Pancreas (tissue), 10 donors: ENCODE data around the gene GRHPR. TPM values are rescaled to one million over a fixed set of nuclear protein-coding genes. Genes with fewer than 3 reads are reported as not detected.

Experiments
- ATAC-seq, 4 donors: fragments of 200-7000 bp; cut with Tn5 transposase; one replicate each; pipeline versions ENCODE4 v1.8.0 to v1.9.1; 2020; ENCODE audit warnings: mild to moderate bottlenecking in 4 of 4, moderate library complexity in 4 of 4
- DNase-seq, 6 donors: peaks; one replicate each; pipeline ENCODE4 v3.0.0-alpha.2; 2020
- FAIRE-seq: peaks from 2 replicates; lab custom pipeline; 2012; peaks lifted over from hg19 to GRCh38; lab: Jason Lieb, UNC
- H3K27ac ChIP-seq, 4 donors: fragments of 200-600 bp; sonication (generic); 1 replicate in 3 of 4; 2 replicates in 1 of 4; pipeline versions ENCODE4 v1.5.0 to v1.8.0; 2020
- H3K27me3 ChIP-seq, 4 donors: fragments of 200-600 bp; one replicate each; pipeline ENCODE4 v1.8.0; 2021
- H3K36me3 ChIP-seq, 3 donors: fragments of 200-600 bp; sonication (generic) in 1 of 3; one replicate each; pipeline versions ENCODE4 v1.5.0 to v1.8.0; 2020 to 2021
- H3K4me1 ChIP-seq, 3 donors: fragments of 200-600 bp; one replicate each; pipeline ENCODE4 v1.8.0; 2021
- H3K4me3 ChIP-seq, 4 donors: fragments of 200-600 bp; sonication (generic) in 2 of 4; one replicate each; pipeline versions ENCODE4 v1.5.0 to v1.8.0; 2020 to 2021
- H3K9me3 ChIP-seq, 4 donors: fragments of 200-600 bp; one replicate each; pipeline ENCODE4 v1.8.0; 2021
- WGBS, 2 donors: extraction: QIAGEN DNeasy Blood & Tissue Kit; methylation state at CpG; one replicate each; pipeline ENCODE4 v1.1.7; 2013; 5-methylcytosine and 5-hydroxymethylcytosine counted together
- intact Hi-C, 3 donors: fragments of 100-400 bp; cut with DNase I; formaldehyde crosslinking; loops; one replicate each; pipeline versions ENCODE4 v1.11.1 to v1.14.2; 2022
- polyA plus RNA-seq, 2 donors: library from polyadenylated mRNA; stranded (reverse); fragments of 200-250 nt; gene quantifications; one replicate each; pipeline ENCODE4 v1.2.3, GENCODE V29; 2013
- total RNA-seq, 6 donors: library from RNA; stranded (reverse); fragmentation: NEBNext Ultra II Directional in 4 of 6; extraction: Animal tissue kit (Norgen Biotek cat#: 25700) in 4 of 6; gene quantifications; one replicate each; pipeline versions ENCODE4 v1.2.1 to v1.2.4, GENCODE V29; 2021 to 2023
- TF ChIP-seq, protein P1 (sequence below), 4 donors: fragments of 200-600 bp; sonication (generic) in 3 of 4; IDR thresholded peaks; one replicate each; pipeline versions ENCODE4 v1.5.0 to v1.8.0; 2021; ENCODE audit warnings: antibody characterized with exemption in 4 of 4
- donor health status: healthy with polysubstance abuse.
- donor health status: DM: no; HTN: no; CAD: no; lungs with moderate emphysema.
- donor health status: DM: no; HTN: no; CAD: no.
- donor health status: control.
- donor health status: control.
- donor health status: Bipolar disorder and iron deficiency.
- donor health status: DM: yes; HTN: yes; CAD: no.
- donor health status: DM: no; HTN: no; CAD: no.
- donor health status: DM: no; HTN: no; CAD: no.
- donor health status: DM: yes; HTN: yes; CAD: no.

GRHPR gene
- total RNA-seq (10 to 100 TPM; 36.2 to 50.2 (median 43.3) TPM), polyA plus RNA-seq (10 to 100 TPM; 30.2 to 54.3 TPM)

DNA sequence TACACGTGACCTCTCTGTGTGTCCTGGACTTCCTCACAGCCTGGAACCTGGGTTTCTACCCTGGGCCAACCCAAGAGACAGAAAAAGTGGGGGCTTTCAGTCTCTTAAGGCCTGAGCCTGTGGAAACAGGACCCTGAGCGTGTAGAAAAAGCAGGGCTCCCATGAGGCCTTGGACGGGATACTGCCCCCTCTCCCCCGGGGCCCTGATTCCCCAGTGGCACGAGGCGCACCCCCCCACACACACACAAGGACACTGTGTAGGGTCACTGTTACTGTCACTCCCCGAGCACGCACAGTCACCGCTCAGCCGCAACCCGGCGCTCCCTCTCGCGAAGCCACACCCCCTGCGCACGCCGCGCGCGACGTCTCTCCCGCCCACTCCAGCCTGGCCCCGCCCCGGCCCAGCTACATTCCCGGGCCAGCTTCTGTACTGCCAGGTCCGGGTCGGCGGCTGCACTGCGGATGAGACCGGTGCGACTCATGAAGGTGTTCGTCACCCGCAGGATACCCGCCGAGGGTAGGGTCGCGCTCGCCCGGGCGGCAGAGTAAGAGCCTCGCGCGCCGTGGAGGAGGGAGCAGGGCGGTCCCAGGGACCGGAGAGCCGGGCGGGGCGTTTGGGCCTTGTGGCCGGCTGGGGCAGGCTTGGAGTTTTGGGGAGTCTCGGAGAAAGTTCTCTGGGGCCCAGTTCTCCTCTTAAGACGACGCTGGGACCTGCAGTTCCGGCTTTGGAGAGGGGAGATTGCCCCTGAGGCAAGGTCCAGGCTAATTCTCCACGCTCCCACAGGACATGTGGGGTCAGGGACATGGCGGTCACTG is at the start of gene GRHPR:
Gene GRHPR, plus strand, starts transcription at position 408 of the 816 bp plus-strand sequence. Its CDS starts 55 bp downstream, at position 463.
- ATAC-seq, result peak; percentile 97 to 98 (median 97)
- H3K4me3 ChIP-seq, result peak within 1 kb of the TSS; percentile 76 to 93 (median 85)
- no peak for FAIRE-seq
- H3K9me3 ChIP-seq, result no peaks in the 10 kb centered on the region
- 0 to 1% methylated on average over 56 of the region's 56 CpGs for WGBS, 2 donors
- TF ChIP-seq, protein P1, sequence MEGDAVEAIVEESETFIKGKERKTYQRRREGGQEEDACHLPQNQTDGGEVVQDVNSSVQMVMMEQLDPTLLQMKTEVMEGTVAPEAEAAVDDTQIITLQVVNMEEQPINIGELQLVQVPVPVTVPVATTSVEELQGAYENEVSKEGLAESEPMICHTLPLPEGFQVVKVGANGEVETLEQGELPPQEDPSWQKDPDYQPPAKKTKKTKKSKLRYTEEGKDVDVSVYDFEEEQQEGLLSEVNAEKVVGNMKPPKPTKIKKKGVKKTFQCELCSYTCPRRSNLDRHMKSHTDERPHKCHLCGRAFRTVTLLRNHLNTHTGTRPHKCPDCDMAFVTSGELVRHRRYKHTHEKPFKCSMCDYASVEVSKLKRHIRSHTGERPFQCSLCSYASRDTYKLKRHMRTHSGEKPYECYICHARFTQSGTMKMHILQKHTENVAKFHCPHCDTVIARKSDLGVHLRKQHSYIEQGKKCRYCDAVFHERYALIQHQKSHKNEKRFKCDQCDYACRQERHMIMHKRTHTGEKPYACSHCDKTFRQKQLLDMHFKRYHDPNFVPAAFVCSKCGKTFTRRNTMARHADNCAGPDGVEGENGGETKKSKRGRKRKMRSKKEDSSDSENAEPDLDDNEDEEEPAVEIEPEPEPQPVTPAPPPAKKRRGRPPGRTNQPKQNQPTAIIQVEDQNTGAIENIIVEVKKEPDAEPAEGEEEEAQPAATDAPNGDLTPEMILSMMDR (IDR thresholded peaks at IDR 0.05), result no peak
- H3K36me3 ChIP-seq, result peaks cover 0 to 12% (median 0%) of the 10 kb centered on the region in 3 donors
- DNase-seq, result peak; percentile 90 to 96 (median 94)
- intact Hi-C loops, result no loop called here
- peak within 1 kb of the TSS; percentile 63 to 87 (median 75) for H3K27ac ChIP-seq
- H3K4me1 ChIP-seq, result peaks cover 12 to 24% (median 20%) of the 10 kb centered on the region in 3 donors
- H3K27me3 ChIP-seq, result no peaks in the 10 kb centered on the region

DNA sequence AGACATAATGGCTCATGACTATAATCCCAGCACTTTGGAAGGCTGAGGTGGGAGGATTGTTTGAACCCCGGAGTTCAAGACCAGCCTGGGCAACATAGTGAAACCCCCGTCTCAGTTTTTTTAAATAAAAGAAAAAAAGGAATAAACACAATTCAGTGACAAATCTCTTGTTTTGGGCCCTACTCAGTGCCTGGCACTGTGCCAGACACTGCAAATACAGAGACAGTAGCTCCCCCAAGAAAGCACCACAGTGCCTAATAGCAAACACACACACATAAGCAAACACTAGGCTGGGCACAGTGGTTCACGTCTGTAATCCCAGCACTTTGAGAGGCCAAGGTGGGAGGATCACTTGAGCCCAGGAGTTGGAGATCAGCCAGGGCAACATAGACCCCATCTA is 49.7 kb upstream of the GRHPR start:
- Histone ChIP-seq H3K9me3 (no peaks in the 10 kb centered on the region), H3K36me3 (no peaks in the 10 kb centered on the region), H3K27me3 (no peaks in the 10 kb centered on the region), H3K27ac (no peak overlapping the region), H3K4me3 (no peak overlapping the region), H3K4me1 (no peaks in the 10 kb centered on the region)
- TF ChIP-seq, protein P1 (IDR thresholded peaks at IDR 0.05), result no peak
- intact Hi-C loops, result loop anchor here in 1 of 3 donors (10.0 kb wide), 1 partner anchor 488 kb away; no protein-coding TSS in a partner anchor
- FAIRE-seq (no peak), ATAC-seq (no peak), DNase-seq (no peak)
- WGBS, 2 donors, result 67 to 89% methylated on average over 3 of the region's 3 CpGs

DNA sequence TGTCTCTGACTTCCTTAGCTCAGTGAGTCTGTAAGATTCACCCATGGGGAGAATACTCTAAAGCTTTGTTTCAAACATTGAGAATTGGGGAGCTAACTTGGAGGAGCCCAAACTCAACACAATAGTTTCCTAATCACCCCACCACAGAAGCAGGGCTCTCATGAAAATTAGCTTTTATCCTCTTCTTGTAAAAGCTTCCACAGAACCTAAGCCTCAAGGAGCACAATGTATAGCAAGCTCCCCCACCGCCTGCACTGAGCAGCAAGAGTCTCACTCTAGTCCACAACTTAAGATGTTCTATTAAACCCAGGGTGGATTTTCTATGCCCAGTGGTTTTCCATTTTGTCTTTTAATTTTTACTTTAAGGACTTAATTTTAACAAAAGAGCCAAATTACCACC is 48.9 kb upstream of the GRHPR start:
- no peak overlapping the region for H3K27ac ChIP-seq
- no peaks in the 10 kb centered on the region for H3K4me1 ChIP-seq
- no peaks in the 10 kb centered on the region for H3K36me3 ChIP-seq
- WGBS, 2 donors, result 100% methylated on average over 1 of the region's 1 CpG
- H3K9me3 ChIP-seq, result no peaks in the 10 kb centered on the region
- H3K4me3 ChIP-seq, result no peak overlapping the region
- intact Hi-C loops, result loop anchor here in 1 of 3 donors (10.0 kb wide), 1 partner anchor 489 kb away; no protein-coding TSS in a partner anchor
- DNase-seq, result no peak
- ATAC-seq, result no peak
- FAIRE-seq, result no peak
- H3K27me3 ChIP-seq, result no peaks in the 10 kb centered on the region
- TF ChIP-seq, protein P1 (IDR thresholded peaks at IDR 0.05), result no peak

DNA sequence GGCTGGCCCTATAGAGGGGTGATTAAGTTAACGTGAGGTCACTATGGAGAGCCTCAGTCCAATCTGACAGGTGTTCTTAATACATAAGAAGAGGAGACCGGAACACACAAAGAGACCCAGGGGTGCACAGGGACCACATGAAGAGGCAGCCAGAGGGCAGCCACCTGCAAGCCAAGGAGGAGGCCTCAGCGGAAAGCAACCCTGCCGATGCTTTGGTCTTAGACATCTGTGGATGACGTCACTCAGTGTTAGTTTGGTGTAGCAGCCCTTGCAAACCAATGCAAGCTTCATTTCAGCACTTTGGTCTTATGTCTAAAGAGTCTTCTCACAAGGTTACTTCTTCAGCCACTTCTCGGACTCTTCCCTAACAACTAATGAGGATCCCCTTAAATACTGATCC is 47.6 kb upstream of the GRHPR start:
- FAIRE-seq (no peak), DNase-seq (no peak), ATAC-seq (no peak)
- Histone ChIP-seq H3K4me1 (no peaks in the 10 kb centered on the region), H3K36me3 (no peaks in the 10 kb centered on the region), H3K27me3 (no peaks in the 10 kb centered on the region), H3K27ac (no peak overlapping the region), H3K9me3 (no peaks in the 10 kb centered on the region), H3K4me3 (no peak overlapping the region)
- intact Hi-C loops, result loop anchor here in 1 of 3 donors (10.0 kb wide), 1 partner anchor 490 kb away; no protein-coding TSS in a partner anchor
- TF ChIP-seq, protein P1 (IDR thresholded peaks at IDR 0.05), result no peak
- 83 to 91% methylated on average over 6 of the region's 6 CpGs for WGBS, 2 donors
